Right hindlimb (tissue), 1 donor: ENCODE measurements around the gene BPIFB3.

ENCODE experiments used
- DNase-seq: peaks from one replicate; pipeline ENCODE4 v3.0.0-alpha.2; 2018

Gene BPIFB3

DNA sequence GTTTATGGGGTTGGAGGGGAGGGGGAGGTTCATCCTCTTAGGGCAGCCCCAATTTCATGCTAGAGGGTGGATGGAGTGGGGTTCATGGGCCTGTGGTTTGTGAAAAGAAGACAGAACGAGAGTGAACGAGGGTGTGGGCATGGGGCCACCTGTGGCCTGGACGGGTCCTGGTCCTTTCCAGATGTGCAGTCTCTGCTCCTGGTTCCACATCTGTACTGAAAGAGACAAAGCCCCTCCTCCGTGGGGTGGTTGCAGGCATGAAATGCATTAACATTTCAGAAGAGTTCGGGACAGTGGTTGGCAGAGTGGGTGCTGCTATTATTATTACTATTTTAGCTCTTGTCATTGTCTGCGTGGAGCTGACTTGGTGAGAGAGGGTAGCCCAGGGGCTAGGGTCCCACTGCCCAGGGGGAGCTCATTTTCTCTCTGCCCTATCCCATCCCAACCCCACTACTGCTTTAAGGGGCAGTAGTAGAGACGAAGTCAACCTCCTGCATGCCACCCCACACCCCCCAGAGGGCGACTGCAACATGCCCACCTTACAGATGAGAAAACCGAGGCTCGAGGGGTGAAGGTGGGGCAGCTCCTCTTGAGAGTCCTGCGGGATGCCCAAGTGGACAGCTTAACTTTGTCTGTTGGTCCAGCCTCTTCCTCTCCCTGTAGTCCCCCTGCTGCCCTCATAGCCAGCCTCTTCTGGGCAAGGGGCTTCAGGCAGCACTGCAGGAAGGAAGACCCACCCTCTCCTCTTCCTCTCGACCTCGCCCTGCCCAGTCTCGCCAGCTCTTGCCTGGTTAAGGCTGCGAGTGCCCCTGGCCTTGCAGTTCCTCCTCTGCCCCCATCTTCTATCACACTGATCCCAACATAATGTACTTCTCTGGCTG is 37.8 kb upstream of the BPIFB3 start:
- DNase-seq = no peak

DNA sequence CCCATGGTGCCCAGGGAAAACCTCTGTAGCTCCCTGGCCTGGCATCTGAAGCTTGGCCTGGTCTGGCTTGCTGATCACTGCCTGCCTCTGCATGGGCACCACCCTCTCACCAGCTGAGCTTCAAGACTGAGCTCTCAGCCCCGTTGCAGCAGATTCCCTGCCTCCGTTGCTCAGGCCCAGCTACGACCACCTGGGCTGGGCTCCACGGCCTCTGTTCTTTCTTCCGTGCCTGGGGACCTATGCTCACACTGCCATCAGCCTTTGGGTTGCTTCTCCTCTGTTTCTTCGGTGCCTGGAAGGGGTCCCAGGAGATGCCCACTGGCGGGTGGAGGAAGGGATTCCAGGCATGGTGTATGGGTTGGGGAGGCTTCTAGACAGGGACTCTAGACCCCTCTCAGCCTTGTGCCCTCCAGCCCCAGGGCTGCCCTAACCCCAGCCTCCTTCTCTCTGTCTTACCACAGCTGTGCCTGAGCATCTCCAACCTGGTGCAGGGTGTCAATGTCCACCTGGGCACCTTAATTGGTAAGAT is 37.1 kb upstream of the BPIFB3 start:
- no peak for DNase-seq

DNA sequence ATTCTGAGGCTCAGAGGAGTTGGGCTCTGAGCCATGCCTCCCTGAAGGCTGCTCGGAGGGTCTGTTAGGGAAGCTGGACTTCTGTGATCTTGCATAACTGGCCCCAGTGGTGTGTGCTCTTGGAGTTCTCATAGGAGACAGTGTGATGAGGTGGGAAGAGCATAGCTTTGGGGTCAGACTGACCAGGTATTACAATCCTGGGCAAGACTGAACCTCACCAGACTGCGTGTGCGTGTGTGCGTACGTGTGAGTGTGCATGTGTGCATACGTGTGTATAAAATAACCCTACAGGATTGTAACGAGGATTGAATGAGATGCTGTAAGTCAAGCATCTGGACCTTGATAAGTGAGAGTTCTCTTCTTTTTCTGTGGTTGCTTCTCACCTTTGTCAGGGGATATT is 36.2 kb upstream of the BPIFB3 start:
- DNase-seq = no peak

DNA sequence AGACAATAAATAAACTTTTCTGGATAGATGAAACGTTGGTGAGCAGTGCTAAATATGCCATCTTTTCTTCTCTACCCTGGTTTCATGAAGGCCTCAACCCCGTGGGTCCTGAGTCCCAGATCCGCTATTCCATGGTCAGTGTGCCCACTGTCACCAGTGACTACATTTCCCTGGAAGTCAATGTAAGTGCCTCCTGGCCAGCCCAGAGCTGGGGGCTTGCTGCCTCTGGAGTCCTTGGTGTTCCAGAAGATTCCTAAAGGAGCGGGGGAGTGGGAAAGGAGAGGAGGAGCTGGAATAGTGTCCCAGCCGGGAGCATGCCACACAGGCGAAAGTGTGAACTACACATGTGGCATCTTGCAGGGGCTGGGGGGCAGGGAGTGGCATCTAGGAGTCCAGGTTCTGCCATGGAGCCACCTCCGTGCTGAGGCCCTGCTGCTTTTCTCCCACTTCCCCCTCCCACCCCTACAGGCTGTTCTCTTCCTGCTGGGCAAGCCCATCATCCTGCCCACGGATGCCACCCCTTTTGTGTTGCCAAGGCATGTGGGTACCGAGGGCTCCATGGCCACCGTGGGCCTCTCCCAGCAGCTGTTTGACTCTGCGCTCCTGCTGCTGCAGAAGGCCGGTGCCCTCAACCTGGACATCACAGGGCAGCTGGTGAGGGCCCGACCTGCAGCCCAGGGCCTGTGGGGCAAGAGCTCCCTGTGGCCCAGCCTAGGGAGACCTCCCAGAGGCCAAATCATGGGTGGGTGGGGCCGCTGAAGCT is 35.4 kb upstream of the BPIFB3 start:
- DNase-seq = no peak

DNA sequence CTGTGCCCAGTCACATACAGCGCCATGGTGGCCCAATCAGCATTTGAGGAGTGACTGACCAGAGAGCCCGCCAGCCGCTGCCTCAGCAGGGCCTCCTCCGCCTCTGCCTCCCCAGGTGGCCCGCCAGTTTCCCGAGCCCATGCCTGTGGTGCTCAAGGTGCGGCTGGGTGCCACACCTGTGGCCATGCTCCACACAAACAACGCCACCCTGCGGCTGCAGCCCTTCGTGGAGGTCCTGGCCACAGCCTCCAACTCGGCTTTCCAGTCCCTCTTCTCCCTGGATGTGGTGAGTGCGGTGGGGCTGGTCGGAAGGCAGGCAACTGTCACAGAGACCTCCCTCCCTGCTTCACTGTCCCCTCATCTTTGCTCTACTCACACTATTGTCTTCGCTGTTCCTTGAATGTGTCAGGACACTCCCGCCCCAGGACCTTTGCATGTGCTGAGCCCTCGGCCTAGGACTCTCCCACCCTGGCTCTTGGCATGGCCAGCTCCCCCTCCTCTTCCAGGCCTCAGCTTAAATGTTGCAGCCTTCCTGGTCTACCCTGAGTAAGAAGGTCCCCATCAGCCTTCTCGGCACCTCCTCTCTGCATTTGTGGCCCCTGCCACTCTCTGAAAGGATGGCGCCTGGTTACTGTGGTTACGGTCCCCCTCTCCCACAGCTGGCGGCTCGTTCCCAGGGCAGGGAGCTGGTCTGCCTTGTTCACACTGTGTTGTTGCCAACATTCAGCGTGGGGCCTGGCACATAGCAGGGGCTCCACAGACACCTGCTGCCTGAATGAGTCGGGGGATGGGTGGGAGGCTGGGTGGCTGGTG is 34.0 kb upstream of the BPIFB3 start:
- no peak for DNase-seq

DNA sequence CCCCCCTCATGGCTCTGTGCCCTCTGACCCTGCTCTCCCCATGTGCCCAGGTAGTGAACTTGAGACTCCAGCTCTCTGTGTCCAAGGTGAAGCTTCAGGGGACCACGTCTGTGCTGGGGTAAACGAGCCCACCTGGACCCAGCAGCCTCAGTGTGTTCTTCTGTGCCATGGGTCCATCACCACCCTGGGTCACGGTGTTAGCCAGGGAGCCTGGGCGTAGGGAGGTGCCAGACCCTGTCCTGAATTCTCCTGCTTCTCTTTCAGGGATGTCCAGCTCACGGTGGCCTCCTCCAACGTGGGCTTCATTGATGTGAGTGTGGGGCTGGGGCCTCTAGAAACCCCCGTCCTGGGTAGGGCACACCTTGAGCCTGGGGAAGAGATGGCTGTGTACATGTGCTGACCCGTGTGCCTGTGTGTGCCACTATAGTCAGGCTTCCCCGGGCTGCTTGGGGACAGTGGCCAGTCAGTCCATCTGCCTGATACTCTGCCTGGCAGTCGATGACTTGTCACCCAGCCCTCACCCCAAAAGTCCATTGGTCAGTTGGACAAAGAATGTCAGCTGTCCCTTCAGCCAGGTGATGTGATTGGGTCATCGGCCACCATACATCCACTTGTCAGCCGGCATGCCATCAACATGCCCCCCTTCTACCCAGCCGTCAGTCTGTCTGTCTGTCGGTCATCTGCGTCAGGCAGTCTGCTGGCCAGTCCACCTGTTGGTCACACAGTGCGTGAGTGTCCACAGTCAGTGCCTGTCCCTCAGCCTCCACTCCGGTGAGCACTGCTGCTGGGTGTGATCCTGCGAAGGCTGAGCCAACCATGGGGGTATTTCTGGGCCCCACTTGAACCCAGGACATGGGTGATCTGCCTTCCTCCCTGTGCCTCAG is 33.2 kb upstream of the BPIFB3 start:
- DNase-seq = no peak

DNA sequence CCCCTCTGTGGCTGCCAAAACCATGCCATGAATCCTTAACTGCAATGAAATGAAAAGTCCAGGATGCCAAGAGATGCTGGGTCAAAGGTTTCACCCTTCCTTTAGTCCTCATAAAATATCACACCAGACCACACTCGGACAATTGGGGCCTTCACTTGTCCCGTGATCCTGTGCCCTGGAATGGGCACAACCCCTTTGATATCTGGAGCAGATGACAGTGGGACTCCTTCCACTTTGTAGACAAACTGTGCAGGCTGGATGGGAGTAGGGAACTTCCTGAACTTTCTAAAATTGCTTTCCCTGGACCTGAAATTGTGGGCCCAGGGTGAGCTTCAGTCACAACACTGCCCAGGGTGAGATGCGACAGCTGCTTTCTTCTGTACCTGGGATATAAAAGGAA is 31.8 kb upstream of the BPIFB3 start:
- DNase-seq = no peak

DNA sequence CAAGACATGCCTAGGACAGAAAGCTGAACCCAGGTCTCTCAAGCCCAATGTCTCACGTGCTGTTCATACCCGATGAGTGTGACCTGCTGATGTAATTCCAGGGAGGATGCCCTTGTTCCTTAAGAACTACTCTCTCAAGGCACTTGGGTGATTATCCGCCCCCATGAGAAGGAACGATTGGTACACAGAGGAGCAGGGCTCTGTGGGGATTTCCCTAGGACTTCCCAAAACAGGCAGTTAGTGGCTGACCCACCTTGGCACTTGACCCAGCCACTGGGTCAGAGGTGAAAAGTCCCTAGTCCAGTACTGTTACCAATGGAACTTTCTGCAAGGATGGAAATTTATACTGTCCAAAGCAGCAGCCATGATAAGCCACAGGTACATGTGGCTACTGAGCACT is 31.4 kb upstream of the BPIFB3 start:
- no peak for DNase-seq

DNA sequence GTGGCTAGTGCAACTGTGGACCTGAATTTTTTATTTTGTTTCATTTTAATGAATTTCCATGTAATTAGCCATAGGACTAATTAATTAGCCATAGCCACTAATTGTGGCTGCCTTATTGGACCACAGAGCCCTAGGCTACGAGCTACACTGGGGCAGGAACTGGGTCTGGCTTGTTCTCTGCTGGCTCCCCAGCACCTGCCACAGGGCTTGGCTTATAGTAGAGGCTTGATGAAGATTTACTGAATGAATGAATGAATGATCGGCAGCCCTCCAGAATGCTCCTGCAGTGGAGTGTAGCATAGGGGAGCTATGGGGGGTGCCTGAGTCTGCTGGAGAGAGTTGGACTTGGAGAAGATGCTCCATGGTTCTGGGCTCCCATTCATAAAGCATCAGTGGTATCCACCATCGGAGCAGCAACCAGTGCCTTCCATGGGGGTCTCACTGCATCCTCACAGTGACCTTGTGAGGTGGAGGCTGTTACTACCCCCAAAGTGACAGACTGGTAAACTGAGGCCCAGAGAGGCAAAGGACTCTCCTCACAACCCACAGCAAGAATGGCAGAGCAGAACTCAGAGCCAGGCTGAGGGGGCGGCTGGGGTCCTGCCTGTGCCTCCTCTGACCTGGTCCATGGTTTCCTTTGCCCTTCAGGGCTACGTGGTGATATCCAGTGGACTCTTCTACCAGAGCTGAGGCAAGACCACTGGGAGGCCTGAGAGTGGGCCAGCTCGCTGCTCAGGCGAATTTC is 30.8 kb upstream of the BPIFB3 start:
- no peak for DNase-seq

DNA sequence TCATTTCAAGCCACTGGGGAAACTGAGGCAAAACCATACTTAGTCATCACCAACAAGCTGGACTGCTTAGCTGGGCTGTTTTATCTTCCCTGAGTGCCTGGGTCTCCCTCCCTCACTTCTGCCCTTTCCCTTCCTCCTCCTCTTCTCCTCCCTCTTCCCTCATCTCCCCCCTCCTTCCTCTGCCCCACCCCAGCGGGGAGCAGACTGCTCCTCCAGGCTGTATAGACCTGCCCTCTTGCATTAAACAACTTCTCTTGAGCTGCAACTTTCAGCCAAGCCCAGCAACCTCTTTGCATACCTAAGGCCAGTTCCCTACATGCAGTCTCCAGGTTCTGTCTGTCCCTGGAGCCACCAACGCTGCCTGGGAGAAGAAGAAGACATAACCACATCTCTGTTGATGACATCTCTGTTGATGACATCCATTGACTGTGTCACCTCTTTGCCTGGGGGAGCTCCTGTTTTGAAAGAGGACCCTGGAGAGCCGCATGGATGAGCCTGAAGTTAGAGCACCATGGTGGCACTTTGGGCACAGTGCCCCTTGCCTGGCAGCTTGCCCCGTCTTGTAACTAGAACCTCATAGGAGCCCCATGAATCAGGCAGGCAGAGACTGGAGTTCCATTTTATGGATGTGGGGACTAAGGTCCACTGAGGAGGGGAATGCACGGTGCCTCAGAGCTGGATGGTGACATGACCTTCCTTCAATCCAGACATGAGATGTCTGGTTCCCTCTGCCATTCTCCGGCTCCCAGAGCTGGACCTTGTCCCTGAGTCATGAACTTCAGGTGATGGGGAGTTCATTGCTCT is 30.1 kb upstream of the BPIFB3 start:
- DNase-seq = no peak

DNA sequence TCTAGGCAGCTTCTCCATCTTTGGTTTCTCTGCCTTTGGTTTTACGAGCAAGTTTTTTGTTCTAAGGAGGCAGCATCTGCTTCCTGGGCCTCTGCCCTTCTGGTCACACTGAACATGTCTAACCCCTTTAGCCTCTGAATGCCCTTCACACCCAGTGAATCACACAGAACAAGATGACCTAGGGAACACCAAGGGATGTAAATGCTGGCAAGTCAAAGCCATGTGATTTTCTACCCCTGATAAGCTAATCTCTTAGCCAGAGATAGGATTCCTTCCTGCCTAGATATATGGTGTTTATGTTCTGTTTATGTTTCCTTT is 29.5 kb upstream of the BPIFB3 start:
- DNase-seq = no peak

DNA sequence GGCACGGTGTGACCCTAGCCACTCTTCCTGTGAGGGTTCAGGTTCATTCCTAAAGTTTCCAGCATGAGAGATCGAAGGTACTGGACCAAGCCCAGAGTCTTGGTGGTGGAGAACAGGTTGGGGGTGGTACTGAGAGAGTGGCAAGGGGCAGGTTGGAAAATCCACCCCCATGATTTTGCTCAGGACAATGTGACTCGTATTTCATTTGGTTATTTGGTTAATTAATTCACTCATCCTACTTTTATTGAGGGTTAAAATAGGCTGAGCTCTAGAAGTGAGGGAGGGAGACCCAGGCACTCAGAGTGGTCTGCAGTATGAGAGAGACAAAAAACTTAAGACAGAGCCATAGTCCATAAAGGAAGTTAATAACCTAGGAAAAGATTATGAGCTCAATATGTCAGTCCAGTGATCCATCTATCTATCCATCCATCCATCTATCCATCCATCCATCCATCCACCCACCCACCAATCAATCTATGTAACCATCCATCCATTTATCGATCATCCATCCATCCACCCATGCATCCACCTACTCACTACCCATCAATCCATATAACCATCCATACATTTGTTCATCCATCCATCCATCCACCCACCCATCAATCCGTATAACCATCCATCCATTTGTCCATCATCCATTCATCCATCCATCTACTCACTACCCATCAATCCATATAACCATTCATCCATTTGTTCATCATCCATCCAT is 28.9 kb upstream of the BPIFB3 start:
- DNase-seq = no peak

DNA sequence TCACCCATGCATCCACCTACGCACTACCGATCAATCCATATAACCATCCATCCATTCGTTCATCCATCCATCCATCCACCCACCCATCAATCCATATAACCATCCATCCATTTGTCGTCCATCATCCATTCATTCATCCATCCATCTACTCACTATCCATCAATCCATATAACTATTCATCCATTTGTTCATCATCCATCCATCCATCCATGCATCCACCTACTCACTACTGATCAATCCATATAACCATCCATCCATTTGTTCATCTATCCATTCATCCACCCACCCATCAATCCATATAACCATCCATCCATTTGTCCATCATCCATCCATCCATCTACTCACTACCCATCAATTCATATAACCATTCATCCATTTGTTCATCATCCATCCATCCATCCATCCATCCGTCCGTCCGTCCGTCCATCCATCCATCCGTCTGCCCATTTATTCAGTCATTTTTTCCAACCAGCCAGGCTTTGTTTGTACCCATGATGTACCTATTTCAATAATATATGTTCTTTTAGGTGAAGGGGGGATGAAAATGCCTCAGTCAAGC is 28.3 kb upstream of the BPIFB3 start:
- DNase-seq = no peak

DNA sequence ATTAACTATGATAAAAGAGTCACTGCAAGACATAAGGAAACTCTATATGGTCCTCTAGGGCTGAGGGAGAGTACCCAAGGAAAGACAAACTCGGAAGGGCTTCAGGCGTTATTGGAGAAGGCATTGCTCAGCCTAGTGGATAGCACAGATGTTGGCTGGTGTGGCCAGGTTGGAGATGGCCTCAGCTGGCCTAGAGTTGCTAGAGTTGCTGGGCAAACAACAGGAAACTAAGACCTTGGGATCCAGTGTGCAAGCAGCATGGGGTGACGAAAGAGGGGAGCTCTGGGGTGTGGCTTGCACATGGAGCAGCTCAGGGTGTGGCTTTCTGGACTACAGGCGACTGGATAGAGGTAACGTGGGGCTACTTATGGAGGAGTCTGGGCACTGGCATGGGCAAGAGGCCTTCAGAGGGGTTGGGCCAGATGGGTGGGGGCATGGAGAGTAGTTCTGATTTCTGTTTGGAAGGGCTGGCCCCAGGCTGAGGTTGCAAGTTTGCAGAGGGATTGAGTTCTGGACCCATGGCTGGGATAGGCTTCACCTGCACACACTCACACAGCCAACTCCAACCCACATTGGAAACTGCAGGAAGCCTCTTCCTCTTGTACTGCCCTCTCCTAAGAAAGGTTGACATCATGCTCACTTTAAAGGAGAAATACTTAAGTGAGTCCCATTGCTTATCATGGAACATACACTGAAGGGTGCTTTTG is 27.5 kb upstream of the BPIFB3 start:
- DNase-seq = no peak

DNA sequence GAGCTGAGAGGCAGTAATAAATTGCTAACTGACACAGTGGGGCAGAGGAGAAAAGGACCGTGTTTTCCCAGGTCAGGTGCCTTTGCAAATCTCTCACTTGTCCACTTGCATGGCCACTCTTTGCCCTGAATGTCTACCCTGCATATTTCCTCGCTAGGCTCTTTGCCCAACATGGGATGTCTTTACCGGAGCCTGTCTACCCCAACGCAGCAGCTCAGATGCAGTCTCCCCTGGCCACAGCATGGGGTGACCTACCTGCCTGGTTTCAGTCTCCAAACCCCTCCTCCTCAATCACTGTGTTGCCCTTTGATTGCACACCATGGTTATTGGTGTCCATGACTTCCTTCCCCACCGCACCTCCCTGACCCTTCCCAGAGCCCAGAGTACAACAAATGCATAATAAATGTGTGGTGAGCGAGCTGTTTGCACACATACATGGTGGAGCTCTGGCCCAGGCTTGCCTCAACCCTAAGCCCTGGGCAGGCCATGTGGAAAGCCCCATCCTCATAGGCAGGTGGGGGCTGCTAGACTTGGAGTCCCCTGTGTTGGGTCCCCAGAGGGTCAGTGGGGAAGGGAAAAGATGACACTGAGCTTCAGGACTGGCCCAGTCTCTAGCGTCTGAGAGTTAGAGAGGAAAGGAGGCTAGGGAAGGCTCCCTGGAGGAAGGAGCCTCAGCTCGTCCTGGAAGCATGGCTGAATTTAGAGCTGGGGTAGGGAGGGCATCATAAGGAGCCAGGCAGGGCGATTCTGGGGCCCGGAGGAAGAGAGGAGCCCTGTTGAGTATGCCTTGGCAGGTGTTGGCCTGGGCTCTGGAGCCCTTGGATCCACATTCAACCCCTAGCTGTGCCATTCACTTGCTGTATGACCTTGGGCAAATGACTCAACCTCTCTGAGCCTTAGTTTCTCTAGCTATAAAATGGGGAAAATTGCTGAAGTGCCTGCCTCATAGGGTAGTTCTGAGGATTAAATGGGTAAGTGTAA is 26.6 kb upstream of the BPIFB3 start:
- no peak for DNase-seq

DNA sequence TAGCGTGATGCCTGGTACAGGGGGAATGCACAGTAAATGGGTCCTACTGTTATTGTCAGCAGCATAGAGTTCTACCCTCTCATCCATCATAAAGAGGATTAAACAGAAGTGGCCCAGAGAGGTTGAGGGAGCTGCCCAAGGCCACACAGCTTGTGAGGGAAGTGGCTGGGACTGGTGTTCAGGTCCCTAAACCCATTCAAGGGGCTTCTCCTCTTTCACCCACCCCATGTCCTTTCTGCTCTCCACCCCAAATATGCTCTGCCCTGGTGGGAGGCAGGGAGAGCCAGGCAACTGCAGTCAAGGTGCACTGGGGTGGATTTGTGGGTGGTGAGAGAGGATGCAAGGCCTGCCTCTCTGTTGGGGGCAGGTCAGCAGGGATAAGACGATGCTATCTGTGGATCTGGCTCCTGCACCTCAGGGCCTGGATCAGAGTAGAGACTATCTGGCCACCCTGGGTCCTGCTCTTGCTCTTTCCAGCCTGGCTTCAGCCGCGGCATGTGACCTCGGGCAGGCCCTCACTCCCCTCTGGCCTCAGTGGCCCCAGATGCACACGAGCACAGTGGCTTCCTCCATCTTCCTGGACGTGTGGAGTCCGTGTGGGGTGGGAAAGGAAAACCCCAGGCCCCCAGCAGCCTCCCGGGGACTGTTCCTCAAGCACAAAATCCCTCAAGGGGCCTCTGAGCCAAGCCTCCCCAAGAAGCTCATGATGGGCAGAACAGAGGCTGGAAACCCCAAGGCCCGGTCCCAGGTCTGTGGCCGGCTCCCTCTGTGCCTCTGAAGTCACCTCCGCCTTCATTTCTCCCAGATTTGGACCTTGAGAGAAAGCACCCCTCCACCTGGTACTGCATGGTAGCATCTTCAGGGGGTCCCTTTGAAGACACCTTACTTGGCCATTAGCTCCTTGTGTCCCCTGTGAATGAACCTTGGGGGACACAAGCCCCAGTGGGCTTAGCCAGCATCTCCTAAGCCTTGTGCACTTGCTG is 25.6 kb upstream of the BPIFB3 start:
- no peak for DNase-seq
